Sigmoid colon (tissue), 7 donors: ENCODE data around the gene CDH20. TPM values are rescaled to one million over a fixed set of nuclear protein-coding genes. Genes with fewer than 3 reads are reported as not detected.
A peak's percentile ranks its signal among the peaks of the same experiment; 100 is the strongest.

Experiments
- DNase-seq: peaks from one replicate; pipeline ENCODE4 v3.0.0-alpha.2; 2019
- H3K27ac ChIP-seq, 4 donors: fragments of 200-600 bp; sonication (generic); one replicate each; pipeline ENCODE4 v1.5.1; 2016 to 2019; ENCODE audit warnings: mild to moderate bottlenecking in 1 of 4
- H3K27me3 ChIP-seq, 3 donors: fragments of 200-600 bp; sonication (generic); one replicate each; pipeline ENCODE4 v1.5.1; 2019; ENCODE audit warnings: mild to moderate bottlenecking in 1 of 3
- H3K36me3 ChIP-seq, 4 donors: fragments of 200-600 bp; sonication (generic); one replicate each; pipeline ENCODE4 v1.5.1; 2016 to 2019
- H3K4me1 ChIP-seq, 4 donors: fragments of 200-600 bp; sonication (generic); one replicate each; pipeline ENCODE4 v1.5.1; 2017 to 2019
- H3K4me3 ChIP-seq, 4 donors: fragments of 200-600 bp; sonication (generic); one replicate each; pipeline ENCODE4 v1.5.1; 2017 to 2019; ENCODE audit warnings: mild to moderate bottlenecking in 2 of 4, moderate library complexity in 1 of 4
- H3K9me3 ChIP-seq, 4 donors: fragments of 200-600 bp in 3 of 4; sonication (generic) in 3 of 4; one replicate each; pipeline versions ENCODE4 v1.5.1 to v1.6.1; 2013 to 2019
- EP300 ChIP-seq, 4 donors: sonication (generic); formaldehyde crosslinking; IDR thresholded peaks; one replicate each; pipeline ENCODE4 v1.6.1; 2017; ENCODE audit warnings: antibody characterized with exemption in 4 of 4
- POLR2A ChIP-seq, 2 donors: fragments of 450-650 bp; IDR thresholded peaks; one replicate each; pipeline ENCODE4 v1.6.1; 2016; ENCODE audit warnings: antibody characterized with exemption in 2 of 2, mild to moderate bottlenecking in 2 of 2, moderate library complexity in 2 of 2
- POLR2AphosphoS5 ChIP-seq, 4 donors: sonication (generic); formaldehyde crosslinking; IDR thresholded peaks; one replicate each; pipeline ENCODE4 v1.6.1; 2017; ENCODE audit warnings: antibody characterized with exemption in 4 of 4
- WGBS, 2 donors: extraction: QIAGEN DNeasy Blood & Tissue Kit; methylation state at CpG; one replicate each; pipeline ENCODE4 v1.1.7; 2013; 5-methylcytosine and 5-hydroxymethylcytosine counted together
- intact Hi-C: fragments of 100-400 bp; cut with DNase I; formaldehyde crosslinking; loops from one replicate; pipeline ENCODE4 v1.15.1; 2023
- polyA plus RNA-seq, 3 donors: library from polyadenylated mRNA; stranded (reverse); fragments of 200-250 nt; gene quantifications; one replicate each; pipeline ENCODE4 v1.2.3, GENCODE V29; 2013
- total RNA-seq, 4 donors: library from RNA; depleted of rRNA; stranded (reverse); fragments of >200 nt; gene quantifications; one replicate each; pipeline ENCODE4 v1.1.0, GENCODE V29; 2016
- TF ChIP-seq, protein P1 (sequence below), 4 experiments: fragments of 450-650 bp in 3 of 4; fragments of 200-600 bp in 1 of 4; IDR thresholded peaks; one replicate each; pipeline ENCODE4 v1.5.1; 2016 to 2019; ENCODE audit warnings: antibody characterized with exemption in 4 of 4, mild to moderate bottlenecking in 3 of 4, moderate library complexity in 2 of 4
- donor health status: healthy with polysubstance abuse.
- donor health status: Bipolar disorder and iron deficiency.
- donor health status: healthy.

The CDH20 gene
- total and polyA plus RNA-seq, 7 donors, result under 0.01 to 0.33 (median 0.21) TPM; not detected in 3

DNA sequence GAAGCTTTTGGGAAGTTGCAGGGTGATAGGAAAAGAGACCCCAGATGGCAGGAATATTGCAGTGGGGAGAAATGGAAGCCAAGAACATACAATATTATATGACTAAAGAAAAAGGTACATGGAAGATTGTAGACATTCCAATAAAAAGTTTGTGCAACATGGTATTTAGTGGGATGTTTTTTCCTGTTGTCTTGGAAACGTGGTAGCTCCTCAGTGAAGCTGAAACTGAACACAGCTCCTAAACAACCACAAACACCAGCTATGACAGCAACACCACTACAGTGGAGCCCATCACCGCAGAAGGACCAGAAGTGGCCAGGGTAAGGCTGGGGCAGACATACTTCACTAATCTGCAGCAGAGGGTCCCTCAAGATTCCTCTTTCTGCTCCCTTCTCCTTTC lies 246.8 kb downstream of the CDH20 start:
- TF ChIP-seq POLR2A (IDR thresholded peaks at IDR 0.05) (no peak), POLR2AphosphoS5 (IDR thresholded peaks at IDR 0.05) (no peak), EP300 (IDR thresholded peaks at IDR 0.05) (no peak)
- TF ChIP-seq, protein P1, sequence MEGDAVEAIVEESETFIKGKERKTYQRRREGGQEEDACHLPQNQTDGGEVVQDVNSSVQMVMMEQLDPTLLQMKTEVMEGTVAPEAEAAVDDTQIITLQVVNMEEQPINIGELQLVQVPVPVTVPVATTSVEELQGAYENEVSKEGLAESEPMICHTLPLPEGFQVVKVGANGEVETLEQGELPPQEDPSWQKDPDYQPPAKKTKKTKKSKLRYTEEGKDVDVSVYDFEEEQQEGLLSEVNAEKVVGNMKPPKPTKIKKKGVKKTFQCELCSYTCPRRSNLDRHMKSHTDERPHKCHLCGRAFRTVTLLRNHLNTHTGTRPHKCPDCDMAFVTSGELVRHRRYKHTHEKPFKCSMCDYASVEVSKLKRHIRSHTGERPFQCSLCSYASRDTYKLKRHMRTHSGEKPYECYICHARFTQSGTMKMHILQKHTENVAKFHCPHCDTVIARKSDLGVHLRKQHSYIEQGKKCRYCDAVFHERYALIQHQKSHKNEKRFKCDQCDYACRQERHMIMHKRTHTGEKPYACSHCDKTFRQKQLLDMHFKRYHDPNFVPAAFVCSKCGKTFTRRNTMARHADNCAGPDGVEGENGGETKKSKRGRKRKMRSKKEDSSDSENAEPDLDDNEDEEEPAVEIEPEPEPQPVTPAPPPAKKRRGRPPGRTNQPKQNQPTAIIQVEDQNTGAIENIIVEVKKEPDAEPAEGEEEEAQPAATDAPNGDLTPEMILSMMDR (IDR thresholded peaks at IDR 0.05), result no peak
- Histone ChIP-seq H3K36me3 (no peaks in the 10 kb centered on the region), H3K4me1 (peaks cover 0 to 19% (median 9%) of the 10 kb centered on the region in 4 donors), H3K27me3 (no peaks in the 10 kb centered on the region), H3K9me3 (no peaks in the 10 kb centered on the region), H3K4me3 (no peak overlapping the region), H3K27ac (no peak overlapping the region)
- intact Hi-C loops, result loop anchor here (5.0 kb wide), 1 partner anchor 312 kb away; the partner anchor contains the start of gene RNF152
- no peak for DNase-seq
- 76 to 78% methylated on average over 2 of the region's 2 CpGs for WGBS, 2 donors

DNA sequence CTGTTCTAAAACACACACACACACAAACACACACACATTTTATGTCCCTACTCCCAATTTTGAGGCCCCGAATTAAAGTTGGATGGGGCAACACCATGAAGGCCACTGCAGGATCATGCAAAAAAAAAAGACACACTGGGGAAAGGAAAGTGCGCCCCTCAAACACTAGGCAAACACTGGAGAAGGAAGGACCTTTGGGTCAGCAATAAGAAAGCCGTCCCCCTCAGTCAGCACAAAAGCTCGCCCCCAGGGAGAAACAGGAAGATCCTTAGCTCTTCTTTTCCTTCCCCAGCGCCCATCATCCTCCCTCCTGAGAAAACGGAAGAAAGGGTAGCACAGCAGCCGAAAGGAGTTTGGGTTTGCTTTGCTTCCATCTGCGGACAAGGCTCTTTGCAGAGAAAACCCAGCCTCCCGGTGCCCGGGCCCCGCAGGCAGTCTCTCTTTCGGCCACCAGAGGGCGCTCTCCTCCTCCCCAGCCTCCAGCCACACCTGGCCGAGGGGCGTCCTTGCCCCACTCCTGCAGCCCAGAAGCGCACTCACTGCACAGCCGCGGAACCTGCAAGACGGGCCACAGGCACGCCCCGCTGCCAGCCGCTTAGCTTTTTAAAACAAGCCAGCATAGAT lies 248.5 kb downstream of the CDH20 start:
- H3K27me3 ChIP-seq, result no peaks in the 10 kb centered on the region
- peak overlapping the region in 3 of 4 donors; percentile 16 to 28 (median 25) for H3K4me3 ChIP-seq
- DNase-seq, result peak; percentile 80
- no peak for TF ChIP-seq EP300 (IDR thresholded peaks at IDR 0.05)
- TF ChIP-seq, protein P1 (IDR thresholded peaks at IDR 0.05), result peak; percentile 61 to 98 (median 84)
- no peaks in the 10 kb centered on the region for H3K9me3 ChIP-seq
- peak overlapping the region in 2 of 4 donors; percentile 11 to 66 for H3K27ac ChIP-seq
- H3K36me3 ChIP-seq, result no peaks in the 10 kb centered on the region
- WGBS, 2 donors, result 5 to 6% methylated on average over 22 of the region's 22 CpGs
- peaks cover 0 to 15% (median 6%) of the 10 kb centered on the region in 4 donors for H3K4me1 ChIP-seq
- intact Hi-C loops, result loop anchor here (1.0 to 5.0 kb wide), 2 partner anchors 311 to 550 kb away; partner anchors contain the start of gene RNF152

DNA sequence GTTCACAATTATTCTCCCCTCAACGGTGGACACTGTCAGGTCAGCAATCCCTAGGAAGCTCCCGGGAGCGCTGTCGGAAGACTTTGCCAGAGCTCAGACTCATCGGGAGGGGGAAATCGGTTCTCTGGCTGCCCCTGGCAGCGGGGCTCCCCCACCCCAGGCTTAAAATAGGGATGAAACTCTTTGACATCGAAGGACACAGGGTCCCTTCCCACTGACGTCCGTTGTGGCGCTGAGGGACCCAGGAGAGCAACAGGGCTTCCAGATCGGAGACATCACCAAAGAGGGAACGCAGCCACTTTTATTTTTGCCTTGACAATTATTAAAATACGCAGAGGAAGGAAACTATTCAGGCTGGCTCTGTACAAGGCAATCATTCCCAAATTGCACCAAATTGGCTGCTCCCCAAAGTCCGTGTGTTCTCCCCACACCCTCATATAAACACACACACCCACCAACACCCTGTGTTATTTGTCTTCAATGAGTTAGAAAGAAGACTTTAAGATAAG lies 249.0 kb downstream of the CDH20 start:
- WGBS, 2 donors, result 3 to 24% methylated on average over 15 of the region's 15 CpGs
- Histone ChIP-seq H3K27me3 (no peaks in the 10 kb centered on the region), H3K9me3 (no peaks in the 10 kb centered on the region), H3K4me1 (peaks cover 0 to 15% (median 6%) of the 10 kb centered on the region in 4 donors), H3K4me3 (peak overlapping the region in 3 of 4 donors; percentile 16 to 28 (median 25)), H3K27ac (peak overlapping the region in 2 of 4 donors; percentile 11 to 66), H3K36me3 (no peaks in the 10 kb centered on the region)
- TF ChIP-seq POLR2AphosphoS5 (IDR thresholded peaks at IDR 0.05) (no peak), EP300 (IDR thresholded peaks at IDR 0.05) (peak in 1 of 4 donors; percentile 19), POLR2A (IDR thresholded peaks at IDR 0.05) (no peak)
- TF ChIP-seq, protein P1 (IDR thresholded peaks at IDR 0.05), result peak in 1 of 4 experiments; percentile 20
- no peak for DNase-seq
- intact Hi-C loops, result loop anchor here (1.0 to 5.0 kb wide), 2 partner anchors 310 to 549 kb away; partner anchors contain the start of gene RNF152

DNA sequence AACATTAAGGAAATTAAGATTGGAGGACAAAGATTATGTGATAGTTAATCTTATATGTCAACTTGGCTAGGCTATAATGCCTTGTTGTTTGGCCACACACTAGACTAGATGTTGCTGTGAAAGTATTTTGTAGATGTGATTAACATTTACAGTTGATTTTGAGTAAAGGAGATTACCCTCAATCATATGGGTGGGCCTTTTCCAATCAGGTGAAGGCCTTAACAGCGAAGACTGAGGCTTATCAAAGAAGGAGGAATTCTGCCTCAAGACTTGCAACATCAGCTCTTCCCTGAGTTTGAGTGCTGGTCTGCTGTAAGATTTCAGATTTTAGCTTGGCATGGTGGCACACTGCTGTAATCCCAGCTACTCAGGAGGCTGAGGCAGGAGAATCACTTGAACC lies 250.3 kb downstream of the CDH20 start:
- Histone ChIP-seq H3K4me3 (no peak overlapping the region), H3K27me3 (no peaks in the 10 kb centered on the region), H3K36me3 (no peaks in the 10 kb centered on the region), H3K27ac (no peak overlapping the region), H3K9me3 (no peaks in the 10 kb centered on the region), H3K4me1 (peaks cover 0 to 15% (median 6%) of the 10 kb centered on the region in 4 donors)
- no peak for DNase-seq
- no peak for TF ChIP-seq EP300 (IDR thresholded peaks at IDR 0.05)
- TF ChIP-seq, protein P1 (IDR thresholded peaks at IDR 0.05), result no peak
- no peak for TF ChIP-seq POLR2A (IDR thresholded peaks at IDR 0.05)
- no peak for TF ChIP-seq POLR2AphosphoS5 (IDR thresholded peaks at IDR 0.05)
- 47 to 85% methylated on average over 1 of the region's 1 CpG for WGBS, 2 donors
- intact Hi-C loops, result loop anchor here (5.0 kb wide), 1 partner anchor 309 kb away; the partner anchor contains the start of gene RNF152
